ENCODE measurements around the gene CBR3. TPM values are rescaled to one million over a fixed set of nuclear protein-coding genes. Genes with fewer than 3 reads are reported as not detected.

Gene CBR3
- total and polyA plus RNA-seq, 4 donors, result 13.0 to 30.4 (median 15.9) TPM

DNA sequence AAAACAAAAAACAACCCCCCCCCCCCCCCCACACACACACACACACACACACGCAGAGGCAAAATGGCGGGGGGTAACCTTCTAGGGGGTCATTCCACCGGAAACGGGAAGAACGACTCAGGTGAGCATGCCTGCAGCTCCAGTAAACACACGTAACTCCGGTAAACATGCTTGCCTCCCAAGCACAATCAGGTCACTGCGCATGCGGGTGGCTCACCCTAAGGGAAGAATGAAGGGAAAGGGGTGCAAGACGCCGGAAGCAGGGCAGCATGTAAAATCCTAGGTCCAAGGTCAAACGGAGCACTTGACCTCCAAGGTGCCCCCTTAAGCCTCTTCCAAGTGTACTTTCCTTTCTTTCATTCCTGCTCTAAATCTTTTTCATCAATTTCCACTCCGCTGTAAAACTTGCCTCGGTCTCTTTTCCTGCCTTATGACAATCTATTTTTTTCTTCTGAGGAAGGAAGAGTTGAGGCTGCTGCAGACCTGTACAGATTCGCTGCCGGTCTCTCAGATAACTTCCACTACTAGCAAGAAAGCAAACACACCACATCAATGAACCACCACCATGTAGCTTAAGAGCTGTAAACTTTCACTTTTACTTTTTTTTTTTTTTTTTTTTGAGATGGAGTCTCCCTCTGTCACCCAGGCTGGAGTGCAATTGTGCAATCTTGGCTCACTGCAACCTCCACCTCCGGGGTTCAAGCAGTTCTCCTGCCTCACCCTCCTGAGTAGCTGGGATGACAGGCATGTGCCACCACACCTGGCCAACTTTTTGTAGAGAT is 21.0 kb upstream of the CBR3 start:
- Histone ChIP-seq H3K4me1 (ENCODE audit: control insufficient read depth in 1 of 2, insufficient read depth in 2 of 2, low read length in 2 of 2) (no peaks in the 10 kb centered on the region), H3K9me3 (ENCODE audit: control insufficient read depth, low read length) (no peaks in the 10 kb centered on the region), H3K27ac (ENCODE audit: low read depth in 1 of 2, low read length in 2 of 2) (no peak overlapping the region), H3K27me3 (ENCODE audit: control insufficient read depth in 1 of 2, insufficient read depth in 2 of 2, low read length in 1 of 2) (no peaks in the 10 kb centered on the region), H3K4me3 (ENCODE audit: low read length in 2 of 2) (no peak overlapping the region), H3K36me3 (ENCODE audit: control insufficient read depth in 1 of 2, insufficient read depth in 2 of 2, low read length in 1 of 2) (no peaks in the 10 kb centered on the region)
- ATAC-seq (ENCODE audit: low FRiP score) (no peak), DNase-seq (no peak)
- intact Hi-C loops (cut with DNase I), result loop anchor here in 1 of 2 donors (5.0 kb wide), 1 partner anchor 52 kb away; the partner anchor contains the start of gene SETD4
- 79% methylated on average over 17 of the region's 17 CpGs for WGBS, 2 donors

GRCh38 chr21:36115138-36115730 is 19.6 kb upstream of the CBR3 start:
- intact Hi-C loops (cut with DNase I), result no loop called here
- WGBS, 2 donors, result 84 to 89% methylated on average over 6 of the region's 6 CpGs
- H3K36me3 ChIP-seq (ENCODE audit: control insufficient read depth in 1 of 2, insufficient read depth in 2 of 2, low read length in 1 of 2), result no peaks in the 10 kb centered on the region
- H3K27me3 ChIP-seq (ENCODE audit: control insufficient read depth in 1 of 2, insufficient read depth in 2 of 2, low read length in 1 of 2), result no peaks in the 10 kb centered on the region
- no peaks in the 10 kb centered on the region for H3K4me1 ChIP-seq (ENCODE audit: control insufficient read depth in 1 of 2, insufficient read depth in 2 of 2, low read length in 2 of 2)
- H3K9me3 ChIP-seq (ENCODE audit: control insufficient read depth, low read length), result no peaks in the 10 kb centered on the region
- H3K4me3 ChIP-seq (ENCODE audit: low read length in 2 of 2), result no peak overlapping the region
- DNase-seq (no peak), ATAC-seq (ENCODE audit: low FRiP score) (no peak)
- H3K27ac ChIP-seq (ENCODE audit: low read depth in 1 of 2, low read length in 2 of 2), result no peak overlapping the region

- no peaks in the 10 kb centered on the region for H3K9me3 ChIP-seq (ENCODE audit: control insufficient read depth, low read length)
- no peak for ATAC-seq (ENCODE audit: low FRiP score)
- no peaks in the 10 kb centered on the region for H3K27me3 ChIP-seq (ENCODE audit: control insufficient read depth in 1 of 2, insufficient read depth in 2 of 2, low read length in 1 of 2)
- no peaks in the 10 kb centered on the region for H3K4me1 ChIP-seq (ENCODE audit: control insufficient read depth in 1 of 2, insufficient read depth in 2 of 2, low read length in 2 of 2)
- no peaks in the 10 kb centered on the region for H3K36me3 ChIP-seq (ENCODE audit: control insufficient read depth in 1 of 2, insufficient read depth in 2 of 2, low read length in 1 of 2)
- intact Hi-C loops (cut with DNase I), result no loop called here
- H3K27ac ChIP-seq (ENCODE audit: low read depth in 1 of 2, low read length in 2 of 2), result no peak overlapping the region
- DNase-seq, result no peak
- no peak overlapping the region for H3K4me3 ChIP-seq (ENCODE audit: low read length in 2 of 2)
- WGBS, 2 donors, result 80 to 85% methylated on average over 2 of the region's 2 CpGs
Observed at GRCh38 chr21:36117286-36117741, 17.6 kb upstream of the CBR3 start.

- H3K9me3 ChIP-seq (ENCODE audit: control insufficient read depth, low read length), result no peaks in the 10 kb centered on the region
- no peaks in the 10 kb centered on the region for H3K4me1 ChIP-seq (ENCODE audit: control insufficient read depth in 1 of 2, insufficient read depth in 2 of 2, low read length in 2 of 2)
- no peak overlapping the region for H3K4me3 ChIP-seq (ENCODE audit: low read length in 2 of 2)
- WGBS, 2 donors, result 73 to 75% methylated on average over 7 of the region's 7 CpGs
- no peaks in the 10 kb centered on the region for H3K27me3 ChIP-seq (ENCODE audit: control insufficient read depth in 1 of 2, insufficient read depth in 2 of 2, low read length in 1 of 2)
- no peaks in the 10 kb centered on the region for H3K36me3 ChIP-seq (ENCODE audit: control insufficient read depth in 1 of 2, insufficient read depth in 2 of 2, low read length in 1 of 2)
- ATAC-seq (ENCODE audit: low FRiP score) (peak; percentile 50), DNase-seq (no peak)
- intact Hi-C loops (cut with DNase I), result no loop called here
- H3K27ac ChIP-seq (ENCODE audit: low read depth in 1 of 2, low read length in 2 of 2), result no peak overlapping the region
Observed at GRCh38 chr21:36120304-36120888, 14.5 kb upstream of the CBR3 start.

GRCh38 chr21:36122977-36123376 is 11.9 kb upstream of the CBR3 start:
- intact Hi-C loops (cut with DNase I), result no loop called here
- Histone ChIP-seq H3K4me1 (ENCODE audit: control insufficient read depth in 1 of 2, insufficient read depth in 2 of 2, low read length in 2 of 2) (no peaks in the 10 kb centered on the region), H3K9me3 (ENCODE audit: control insufficient read depth, low read length) (no peaks in the 10 kb centered on the region), H3K36me3 (ENCODE audit: control insufficient read depth in 1 of 2, insufficient read depth in 2 of 2, low read length in 1 of 2) (no peaks in the 10 kb centered on the region), H3K4me3 (ENCODE audit: low read length in 2 of 2) (no peak overlapping the region), H3K27me3 (ENCODE audit: control insufficient read depth in 1 of 2, insufficient read depth in 2 of 2, low read length in 1 of 2) (no peaks in the 10 kb centered on the region), H3K27ac (ENCODE audit: low read depth in 1 of 2, low read length in 2 of 2) (no peak overlapping the region)
- WGBS, 2 donors, result 39 to 52% methylated on average over 4 of the region's 4 CpGs
- ATAC-seq (ENCODE audit: low FRiP score), result no peak
- DNase-seq, result no peak

DNA sequence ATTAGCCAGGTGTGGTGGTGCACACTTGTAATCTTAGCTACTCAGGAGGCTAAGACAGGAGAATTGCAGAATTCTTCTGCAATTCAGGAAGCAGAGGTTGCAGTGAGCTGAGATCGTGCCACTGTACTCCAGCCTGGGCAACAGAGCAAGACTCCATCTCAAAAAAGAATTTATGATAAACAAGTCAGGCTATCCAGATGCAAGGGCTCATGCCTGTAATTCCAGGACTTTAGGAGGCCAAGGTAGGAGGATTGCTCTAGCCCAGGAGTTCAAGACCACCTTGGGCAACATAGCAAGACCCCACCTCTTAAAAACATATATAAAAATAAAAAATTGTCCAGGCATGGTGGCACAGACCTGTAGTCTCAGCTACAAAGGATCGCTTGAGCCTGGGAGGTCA is 10.5 kb upstream of the CBR3 start:
- Histone ChIP-seq H3K4me3 (ENCODE audit: low read length in 2 of 2) (no peak overlapping the region), H3K36me3 (ENCODE audit: control insufficient read depth in 1 of 2, insufficient read depth in 2 of 2, low read length in 1 of 2) (no peaks in the 10 kb centered on the region), H3K27ac (ENCODE audit: low read depth in 1 of 2, low read length in 2 of 2) (no peak overlapping the region), H3K4me1 (ENCODE audit: control insufficient read depth in 1 of 2, insufficient read depth in 2 of 2, low read length in 2 of 2) (no peaks in the 10 kb centered on the region), H3K27me3 (ENCODE audit: control insufficient read depth in 1 of 2, insufficient read depth in 2 of 2, low read length in 1 of 2) (no peaks in the 10 kb centered on the region), H3K9me3 (ENCODE audit: control insufficient read depth, low read length) (no peaks in the 10 kb centered on the region)
- DNase-seq (no peak), ATAC-seq (ENCODE audit: low FRiP score) (no peak)
- WGBS, 2 donors, result 79 to 94% methylated on average over 2 of the region's 2 CpGs
- intact Hi-C loops (cut with DNase I), result no loop called here

GRCh38 chr21:36125512-36126207 is 9.2 kb upstream of the CBR3 start:
- intact Hi-C loops (cut with DNase I), result no loop called here
- Histone ChIP-seq H3K9me3 (ENCODE audit: control insufficient read depth, low read length) (no peaks in the 10 kb centered on the region), H3K36me3 (ENCODE audit: control insufficient read depth in 1 of 2, insufficient read depth in 2 of 2, low read length in 1 of 2) (no peaks in the 10 kb centered on the region), H3K27me3 (ENCODE audit: control insufficient read depth in 1 of 2, insufficient read depth in 2 of 2, low read length in 1 of 2) (no peaks in the 10 kb centered on the region), H3K4me1 (ENCODE audit: control insufficient read depth in 1 of 2, insufficient read depth in 2 of 2, low read length in 2 of 2) (no peaks in the 10 kb centered on the region), H3K27ac (ENCODE audit: low read depth in 1 of 2, low read length in 2 of 2) (no peak overlapping the region), H3K4me3 (ENCODE audit: low read length in 2 of 2) (no peak overlapping the region)
- peak in 1 of 2 donors; percentile 64 for DNase-seq
- 35 to 41% methylated on average over 9 of the region's 9 CpGs for WGBS, 2 donors
- peak; percentile 72 for ATAC-seq (ENCODE audit: low FRiP score)

- Histone ChIP-seq H3K4me3 (ENCODE audit: low read length in 2 of 2) (no peak overlapping the region), H3K27ac (ENCODE audit: low read depth in 1 of 2, low read length in 2 of 2) (no peak overlapping the region), H3K4me1 (ENCODE audit: control insufficient read depth in 1 of 2, insufficient read depth in 2 of 2, low read length in 2 of 2) (no peaks in the 10 kb centered on the region), H3K36me3 (ENCODE audit: control insufficient read depth in 1 of 2, insufficient read depth in 2 of 2, low read length in 1 of 2) (no peaks in the 10 kb centered on the region), H3K27me3 (ENCODE audit: control insufficient read depth in 1 of 2, insufficient read depth in 2 of 2, low read length in 1 of 2) (no peaks in the 10 kb centered on the region), H3K9me3 (ENCODE audit: control insufficient read depth, low read length) (no peaks in the 10 kb centered on the region)
- intact Hi-C loops (cut with DNase I), result no loop called here
- ATAC-seq (ENCODE audit: low FRiP score), result no peak
- DNase-seq, result no peak
Observed at GRCh38 chr21:36126208-36126565, 8.7 kb upstream of the CBR3 start.
